NCI-H345 treated with DMSO at 0.1 percent for 48 hours (cell line): ENCODE measurements around the gene C1orf87.

Experiments
- DNase-seq: peaks from one replicate; lab custom pipeline; 2025; ENCODE audit not compliant: unreplicated experiment; lab: John Stamatoyannopoulos, UW

The C1orf87 gene

GRCh38 chr1:59948990-59949389 lies 124.6 kb downstream of the C1orf87 start:
- no peak for DNase-seq

GRCh38 chr1:59947047-59947938 lies 126.3 kb downstream of the C1orf87 start:
- peak; percentile 63 for DNase-seq

- no peak for DNase-seq
Observed at GRCh38 chr1:59945790-59946189, 127.8 kb downstream of the C1orf87 start.
